NCI-H1436 treated with DMSO at 0.1 percent for 48 hours (cell line): ENCODE results near the gene MAGI1.

ENCODE experiments used
- DNase-seq: peaks from one replicate; lab custom pipeline; 2025; lab: John Stamatoyannopoulos, UW

The MAGI1 gene

GRCh38 chr3:66014056-66014455 is 24.7 kb downstream of the MAGI1 start:
- DNase-seq = no peak

DNA sequence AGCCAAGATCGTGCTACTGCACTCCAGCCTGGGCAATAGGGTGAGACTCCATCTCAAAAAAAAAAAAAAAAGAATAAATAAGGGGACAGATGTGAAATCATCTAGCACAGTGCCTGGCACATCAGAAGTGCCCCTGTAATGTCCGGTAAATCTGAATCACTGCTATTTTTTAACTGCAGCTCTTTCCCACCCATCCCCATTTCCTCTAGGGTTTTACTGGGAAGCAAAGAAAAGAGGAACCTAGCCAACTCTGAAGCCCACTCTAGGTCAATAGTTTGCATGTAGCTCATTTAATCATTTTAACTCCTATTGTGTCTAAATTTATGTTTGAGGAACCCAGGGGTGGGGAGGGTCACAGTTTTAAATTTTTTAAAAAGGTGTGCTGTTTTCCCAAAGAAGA is 26.0 kb downstream of the MAGI1 start:
- DNase-seq = no peak

DNA sequence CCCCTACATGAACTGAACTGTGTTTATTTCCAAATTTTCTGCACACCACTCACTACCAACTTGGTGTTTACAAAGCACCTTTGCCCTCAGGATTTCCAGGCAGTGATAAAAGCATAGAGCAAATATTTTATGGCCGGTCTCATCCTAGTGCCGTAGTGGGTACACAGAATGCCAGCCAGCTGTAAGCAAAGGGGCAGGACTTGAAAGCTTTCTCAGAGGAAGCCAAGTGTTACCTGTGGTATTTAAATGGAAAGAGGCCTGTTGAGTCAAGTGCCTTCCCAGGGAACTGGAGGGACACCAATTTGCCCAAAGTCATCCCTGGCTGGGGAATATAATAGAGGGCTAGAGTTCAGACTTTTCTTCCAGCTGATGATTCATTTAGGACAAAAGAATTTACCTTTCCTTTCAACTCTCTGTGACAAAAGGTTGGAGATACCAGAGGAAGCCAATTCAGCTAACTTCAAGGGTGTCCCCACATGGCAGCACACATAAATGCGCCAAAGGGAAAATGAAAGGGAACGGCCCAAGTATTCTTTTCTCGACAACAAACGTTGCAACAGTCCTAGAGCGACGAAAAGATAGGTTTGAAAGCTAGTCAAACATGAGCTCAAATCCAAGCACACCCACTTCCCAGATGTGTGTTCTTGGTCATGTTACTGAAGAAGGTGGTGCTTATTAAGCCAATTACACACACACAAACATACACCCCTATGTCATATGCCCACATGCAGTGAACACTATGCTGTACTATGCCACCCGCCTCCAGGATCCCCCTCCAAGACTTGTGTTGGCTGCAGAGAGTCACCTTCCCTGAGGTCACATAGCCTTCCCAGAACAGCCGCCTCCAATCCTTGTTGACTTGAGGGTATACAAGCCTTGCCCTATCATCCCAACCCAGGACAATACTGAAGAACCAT is 27.7 kb downstream of the MAGI1 start:
- DNase-seq = no peak

GRCh38 chr3:66010348-66010738 is 28.4 kb downstream of the MAGI1 start:
- no peak for DNase-seq

- DNase-seq = no peak
Observed at GRCh38 chr3:66004244-66004643, 34.5 kb downstream of the MAGI1 start.

DNA sequence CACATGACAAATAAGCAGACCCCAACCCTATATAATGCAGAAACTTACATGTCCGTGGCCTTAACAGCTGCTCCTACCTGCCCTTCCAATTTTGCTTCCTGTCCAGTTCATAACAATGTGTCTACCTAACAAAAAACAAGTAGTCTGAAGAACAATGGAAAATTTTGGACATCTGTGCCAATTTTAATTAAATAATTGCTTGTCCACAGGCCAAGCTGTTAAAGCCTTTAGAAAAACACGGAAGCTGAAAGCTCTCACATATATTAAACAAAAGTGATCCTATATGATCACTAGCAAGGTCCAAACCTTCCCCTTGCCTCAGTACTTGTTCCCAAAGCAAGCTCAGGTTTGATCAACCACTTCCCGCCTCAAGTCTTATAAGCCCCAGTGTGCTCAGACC is 37.1 kb downstream of the MAGI1 start:
- no peak for DNase-seq

- DNase-seq = no peak
Observed at GRCh38 chr3:66000506-66000905, 38.2 kb downstream of the MAGI1 start.

DNA sequence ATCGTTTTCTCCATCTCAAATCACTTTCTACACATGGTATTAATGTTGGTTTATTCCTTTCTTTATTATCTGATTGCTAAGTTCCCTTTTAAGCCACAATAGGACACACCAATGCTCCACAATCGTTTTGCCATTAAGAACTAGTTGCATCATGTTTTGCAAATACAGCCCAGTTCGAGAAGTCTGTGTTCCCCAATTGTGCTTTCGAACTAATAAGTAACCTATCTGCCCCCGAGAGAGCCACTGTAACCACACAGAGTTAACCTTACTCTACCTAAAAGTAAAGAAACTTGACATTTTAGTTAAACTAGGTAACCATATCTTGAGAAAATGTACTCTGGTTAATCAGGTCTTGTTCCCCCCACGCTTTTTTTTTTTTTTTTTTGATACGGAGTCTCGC is 39.1 kb downstream of the MAGI1 start:
- no peak for DNase-seq

DNA sequence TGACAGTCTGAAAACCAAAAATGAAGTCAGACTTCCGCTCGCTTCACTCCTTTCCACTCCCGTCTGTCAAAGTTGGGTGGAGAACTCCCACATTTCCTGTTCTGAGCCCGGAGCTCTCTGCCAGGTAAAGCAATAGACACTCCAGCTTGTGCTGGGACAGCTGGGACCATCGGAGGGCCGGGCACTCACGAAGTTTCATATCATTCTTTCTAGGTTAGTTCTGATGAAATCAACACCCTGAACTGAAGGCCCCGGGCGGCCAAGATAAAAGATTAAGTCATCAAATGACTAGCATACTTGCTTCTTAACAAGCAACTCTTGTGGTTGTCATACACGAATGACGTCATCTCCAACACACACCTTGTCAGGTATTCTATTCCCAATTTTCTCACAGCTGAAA is 42.1 kb downstream of the MAGI1 start:
- no peak for DNase-seq

DNA sequence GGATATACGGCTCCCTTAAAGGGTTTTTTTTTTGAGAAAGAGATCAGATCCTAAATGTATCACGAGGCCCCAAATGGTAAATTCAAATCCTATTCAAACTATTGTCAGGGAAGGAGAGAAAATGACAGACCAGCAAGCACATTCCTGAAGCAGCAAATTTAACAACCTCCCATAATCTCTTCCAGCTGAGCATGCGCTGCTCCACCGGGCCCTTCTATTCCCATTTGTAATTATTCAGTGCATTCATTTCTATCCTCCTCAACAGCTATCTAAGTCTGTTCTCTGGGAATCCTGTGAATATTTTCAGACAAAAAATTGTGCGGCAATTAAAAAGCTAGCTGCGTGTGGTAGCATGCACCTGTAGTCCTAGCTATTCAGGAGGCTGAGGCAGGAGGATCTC is 43.2 kb downstream of the MAGI1 start:
- no peak for DNase-seq

DNA sequence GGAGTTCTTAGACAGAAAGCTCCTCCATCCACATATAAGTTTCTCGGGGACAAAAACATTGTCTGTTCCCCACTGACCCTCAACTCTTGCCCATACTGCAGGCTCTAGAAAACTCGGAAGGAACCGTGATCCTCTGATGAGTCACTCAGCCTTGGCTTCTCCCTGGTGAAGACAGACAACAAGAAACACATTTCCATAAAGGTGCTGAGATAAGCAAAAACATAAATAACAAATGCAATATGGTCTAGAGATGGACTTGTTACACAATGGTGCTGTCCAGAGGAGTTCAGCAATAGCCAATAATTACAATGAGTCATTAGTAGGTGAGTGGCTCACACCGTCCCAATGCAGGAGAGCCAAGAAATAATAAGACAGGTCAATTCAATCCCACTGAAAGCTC is 43.7 kb downstream of the MAGI1 start:
- DNase-seq = no peak

DNA sequence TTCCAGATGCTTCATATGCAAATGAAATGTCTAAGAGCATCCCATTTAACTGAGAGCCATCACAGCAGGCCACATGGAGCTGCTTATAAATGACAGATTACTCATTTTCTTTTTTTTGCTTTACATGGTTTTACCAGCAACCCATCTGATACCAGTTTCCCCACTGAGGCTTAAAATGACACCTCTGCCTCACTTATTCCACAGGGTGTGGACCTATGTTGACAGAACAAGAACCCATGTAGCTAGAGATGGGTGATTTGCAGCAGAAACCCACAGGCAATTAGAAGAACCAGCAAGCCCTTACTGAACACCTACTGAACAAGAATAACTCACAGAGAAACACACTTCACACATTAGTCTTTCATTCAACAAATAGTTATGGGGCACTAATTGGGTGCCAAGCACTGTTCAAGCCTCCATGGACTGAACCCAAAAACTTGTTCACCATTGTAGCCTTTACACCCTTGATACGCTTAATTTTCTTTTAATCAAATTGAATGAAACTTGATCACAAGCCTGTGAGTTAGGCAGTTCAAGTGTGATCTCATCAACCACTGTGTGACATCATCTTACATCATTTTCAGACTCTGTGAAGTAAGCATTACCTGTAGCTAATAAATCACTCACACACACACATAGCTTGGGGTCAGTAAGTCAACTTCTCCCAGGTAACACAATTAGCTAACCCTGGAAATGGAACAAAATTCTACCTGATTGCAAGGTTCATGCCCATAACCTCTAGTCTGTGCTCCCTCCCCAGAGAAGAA is 45.4 kb downstream of the MAGI1 start:
- DNase-seq = no peak

- no peak for DNase-seq
Observed at GRCh38 chr3:65992106-65992505, 46.6 kb downstream of the MAGI1 start.

DNA sequence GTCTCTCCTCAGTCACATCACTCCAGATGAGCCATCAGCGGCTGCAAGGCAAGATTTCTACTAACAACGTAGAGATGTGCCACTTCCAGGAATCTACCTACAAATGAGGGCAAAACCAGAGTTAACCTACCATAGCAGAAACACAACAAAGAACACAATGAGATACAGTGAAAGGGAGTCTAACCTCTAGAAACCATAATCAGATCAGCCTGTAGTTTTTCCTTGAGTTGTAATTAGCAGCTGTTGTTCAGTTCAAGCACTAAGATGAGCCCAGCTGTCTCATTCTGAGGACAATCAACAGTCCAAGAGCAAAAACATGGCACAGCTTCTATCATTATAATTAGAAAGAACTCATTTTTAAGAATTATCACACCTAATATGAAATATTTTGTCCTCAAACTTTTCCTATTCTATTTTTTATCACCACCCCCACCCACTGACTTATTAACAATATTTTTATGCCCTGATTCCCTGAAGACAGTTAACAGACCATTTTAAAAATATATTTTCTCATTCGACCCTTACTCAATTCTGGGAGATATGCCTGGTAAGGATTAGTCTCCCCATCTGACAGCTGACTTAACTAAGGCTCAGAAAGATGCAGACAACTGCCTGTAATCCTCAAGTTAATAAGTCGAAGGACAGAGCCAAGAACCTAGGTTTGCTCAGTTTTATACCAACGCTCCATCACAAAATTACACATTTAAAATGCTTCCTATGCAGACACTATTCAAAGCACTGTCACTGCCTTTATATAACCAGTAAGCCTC is 50.1 kb downstream of the MAGI1 start:
- no peak for DNase-seq

DNA sequence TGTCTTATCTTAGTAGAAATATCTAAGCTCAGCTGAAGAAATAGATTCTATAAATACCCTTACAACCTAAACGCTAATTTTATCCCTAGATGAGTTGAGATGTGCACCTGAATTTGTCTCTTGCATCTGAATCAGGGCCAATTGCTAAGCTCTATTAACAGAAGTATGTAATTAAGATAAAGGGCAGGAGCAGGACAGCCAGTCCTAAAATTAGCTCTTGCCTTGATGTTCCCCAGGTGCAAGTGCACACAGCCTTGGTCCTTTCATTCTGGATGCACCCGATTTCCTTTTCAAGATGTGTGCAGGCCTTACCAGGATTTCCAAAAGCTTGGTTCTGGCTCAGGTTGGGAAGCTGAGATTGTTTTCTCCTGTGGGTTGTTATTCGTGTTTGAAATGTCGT is 52.4 kb downstream of the MAGI1 start:
- DNase-seq = no peak

- DNase-seq = no peak
Observed at GRCh38 chr3:65984975-65985374, 53.7 kb downstream of the MAGI1 start.

GRCh38 chr3:65983100-65983499 is 55.6 kb downstream of the MAGI1 start:
- DNase-seq = no peak

DNA sequence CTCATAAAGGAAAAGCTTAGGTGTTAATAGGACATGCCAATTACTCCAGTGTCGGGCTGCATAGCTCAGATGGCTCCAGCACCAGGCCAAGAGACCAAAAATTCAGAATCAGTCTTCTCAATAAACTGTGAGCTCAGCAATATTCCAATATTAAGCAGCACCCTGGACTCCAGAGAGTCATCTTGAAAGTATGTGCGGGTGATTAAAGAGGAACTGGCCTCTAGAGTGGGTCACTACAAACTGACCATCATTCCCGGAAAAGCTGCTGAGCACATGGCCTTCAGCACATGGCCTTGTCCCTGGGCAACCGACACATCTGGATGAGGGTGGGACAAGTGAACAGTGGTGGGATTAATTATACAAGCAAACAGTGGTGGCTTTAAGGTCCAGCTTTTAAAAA is 59.0 kb downstream of the MAGI1 start:
- DNase-seq = no peak

- DNase-seq = no peak
Observed at GRCh38 chr3:65979162-65979561, 59.6 kb downstream of the MAGI1 start.

GRCh38 chr3:65978116-65978515 is 60.6 kb downstream of the MAGI1 start:
- no peak for DNase-seq

DNA sequence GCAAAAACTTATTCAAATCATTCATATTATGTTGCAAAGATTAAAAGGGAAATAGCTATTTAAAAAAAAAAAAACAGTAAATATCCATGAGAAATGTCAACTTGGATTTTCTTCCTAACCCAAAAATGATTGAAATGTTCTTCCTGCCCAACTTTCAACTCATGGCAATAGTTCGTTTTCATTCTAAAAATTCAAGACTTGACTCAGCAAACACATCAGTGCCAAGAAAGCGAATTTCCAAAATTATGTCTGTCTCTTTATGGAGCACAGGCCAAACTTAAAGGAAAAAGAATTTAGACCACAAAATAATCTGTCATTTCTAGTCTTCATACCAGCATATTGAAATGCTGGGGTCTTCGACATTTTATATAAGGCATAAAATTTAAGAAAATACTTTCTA is 63.7 kb downstream of the MAGI1 start:
- DNase-seq = no peak

DNA sequence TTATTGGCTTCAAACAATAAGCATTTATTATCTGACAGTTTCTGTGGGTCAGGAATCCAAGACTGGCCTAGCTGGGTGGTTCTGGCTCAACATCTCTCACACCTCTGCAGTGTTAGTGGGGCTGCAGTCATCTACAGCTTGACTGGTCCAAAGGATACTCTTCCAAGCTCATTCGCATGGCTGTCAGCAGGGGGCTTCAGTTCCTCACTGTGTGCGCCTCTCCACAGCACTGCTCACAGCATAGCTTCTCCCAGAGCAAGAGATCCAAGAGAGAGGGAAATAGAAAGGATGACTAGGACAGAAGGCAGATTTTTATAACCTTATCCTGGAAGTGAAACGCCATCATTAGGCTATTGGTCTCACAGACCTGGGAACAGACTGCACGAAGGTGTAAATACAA is 64.2 kb downstream of the MAGI1 start:
- no peak for DNase-seq

DNA sequence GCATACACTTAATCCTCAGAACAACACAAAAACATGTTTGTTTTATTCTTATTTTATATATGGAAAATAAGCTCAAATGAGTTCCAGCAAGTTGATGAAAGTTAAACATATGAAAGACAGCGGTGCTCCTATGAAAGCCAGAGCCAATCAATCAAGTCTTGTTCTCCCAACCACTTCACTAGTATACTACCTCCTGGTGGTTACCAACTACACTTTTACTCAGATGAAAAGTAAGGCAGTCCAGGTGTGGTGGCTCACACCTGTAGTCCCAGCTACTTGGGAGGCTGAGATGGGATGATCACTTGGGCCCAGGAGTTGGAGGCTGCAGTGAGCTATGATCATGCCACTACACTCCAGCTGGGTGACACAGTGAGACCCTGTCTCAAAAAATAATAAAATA is 66.0 kb downstream of the MAGI1 start:
- DNase-seq = no peak
